Stomach (tissue), 4 donors: ENCODE measurements around the gene POLA2.

Source experiments
- CTCF ChIP-seq, 7 experiments: fragments of 450-650 bp in 4 of 7; fragments of 200-600 bp in 3 of 7; sonication (generic) in 3 of 7; IDR thresholded peaks; one replicate each; pipeline ENCODE4 v1.5.1; 2016 to 2019; ENCODE audit warnings: antibody characterized with exemption in 7 of 7, control low read depth in 2 of 7, mild to moderate bottlenecking in 1 of 7
- EP300 ChIP-seq: sonication (generic); formaldehyde crosslinking; IDR thresholded peaks from one replicate; pipeline ENCODE4 v1.6.1; 2017; ENCODE audit warnings: antibody characterized with exemption
- POLR2A ChIP-seq, 4 donors: fragments of 450-650 bp; IDR thresholded peaks; one replicate each; pipeline ENCODE4 v1.6.1; 2016; ENCODE audit warnings: antibody characterized with exemption in 4 of 4, control low read depth in 2 of 4, mild to moderate bottlenecking in 1 of 4, moderate library complexity in 1 of 4
- POLR2AphosphoS5 ChIP-seq, 3 donors: sonication (generic); formaldehyde crosslinking; IDR thresholded peaks; one replicate each; pipeline ENCODE4 v1.6.1; 2016; ENCODE audit warnings: antibody characterized with exemption in 3 of 3

GRCh38 chr11:65301491-65302329, 39.9 kb downstream of the POLA2 start:
- TF ChIP-seq POLR2AphosphoS5 (IDR thresholded peaks at IDR 0.05): no peak
- no peak for TF ChIP-seq CTCF (IDR thresholded peaks at IDR 0.05)
- TF ChIP-seq EP300: no peak
- no peak for TF ChIP-seq POLR2A (IDR thresholded peaks at IDR 0.05)
